Gastroesophageal sphincter (tissue), 4 donors: ENCODE data around the gene TGFA. TPM values are rescaled to one million over a fixed set of nuclear protein-coding genes. Genes with fewer than 3 reads are reported as not detected.

Experiments
- ATAC-seq: fragments of 150-250 bp; one replicate; pipeline ENCODE4 v1.9.1; 2016; ENCODE audit warnings: mild to moderate bottlenecking, moderate library complexity
- H3K27ac ChIP-seq, 4 donors: fragments of 200-600 bp; sonication (generic) in 3 of 4; 1 replicate in 3 of 4; 2 replicates in 1 of 4; pipeline ENCODE4 v1.5.1; 2016 to 2019
- H3K27me3 ChIP-seq: fragments of 200-600 bp; sonication (generic); one replicate; pipeline ENCODE4 v1.5.1; 2019
- H3K36me3 ChIP-seq, 2 donors: fragments of 200-600 bp; sonication (generic); one replicate each; pipeline ENCODE4 v1.5.1; 2019; ENCODE audit warnings: control low read depth in 1 of 2
- H3K4me1 ChIP-seq, 3 donors: fragments of 200-600 bp; sonication (generic); 1 replicate in 2 of 3; 2 replicates in 1 of 3; pipeline ENCODE4 v1.5.1; 2016 to 2019; ENCODE audit warnings: control low read depth in 2 of 3
- H3K4me3 ChIP-seq, 2 donors: fragments of 200-600 bp; sonication (generic); one replicate each; pipeline ENCODE4 v1.5.1; 2019; ENCODE audit warnings: mild to moderate bottlenecking in 1 of 2, moderate library complexity in 1 of 2
- H3K9me3 ChIP-seq, 3 donors: fragments of 200-600 bp; sonication (generic); one replicate each; pipeline ENCODE4 v1.5.1; 2017 to 2019; ENCODE audit warnings: control low read depth in 2 of 3
- CTCF ChIP-seq, 4 experiments: fragments of 200-600 bp in 2 of 4; fragments of 450-650 bp in 2 of 4; sonication (generic) in 1 of 4; IDR thresholded peaks; one replicate each; pipeline ENCODE4 v1.5.1; 2017 to 2019; ENCODE audit warnings: antibody characterized with exemption in 4 of 4, mild to moderate bottlenecking in 2 of 4, moderate library complexity in 2 of 4
- EP300 ChIP-seq: sonication (generic); formaldehyde crosslinking; IDR thresholded peaks from one replicate; pipeline ENCODE4 v1.6.1; 2017; ENCODE audit warnings: antibody characterized with exemption, mild to moderate bottlenecking
- POLR2A ChIP-seq, 2 donors: fragments of 450-650 bp; IDR thresholded peaks; one replicate each; pipeline ENCODE4 v1.6.1; 2017; ENCODE audit warnings: antibody characterized with exemption in 2 of 2, mild to moderate bottlenecking in 2 of 2, moderate library complexity in 1 of 2
- POLR2AphosphoS5 ChIP-seq: sonication (generic); formaldehyde crosslinking; IDR thresholded peaks from one replicate; pipeline ENCODE4 v1.6.1; 2017; ENCODE audit warnings: antibody characterized with exemption
- WGBS, 2 donors: methylation state at CpG; one replicate each; pipeline ENCODE4 v1.1.5; 2018; ENCODE audit warnings: low coverage in 1 of 2; 5-methylcytosine and 5-hydroxymethylcytosine counted together
- total RNA-seq, 4 donors: library from RNA; depleted of rRNA; stranded (reverse); fragments of >200 nt; gene quantifications; one replicate each; pipeline ENCODE4 v1.1.0, GENCODE V29; 2016

Gene TGFA
- total RNA-seq, 4 donors from 2014 or later, result 0.31 to 5.0 (median 1.6) TPM

- Histone ChIP-seq H3K27ac (no peak overlapping the region), H3K9me3 (no peaks in the 10 kb centered on the region), H3K27me3 (peaks cover 52% of the 10 kb centered on the region), H3K4me3 (no peak overlapping the region), H3K36me3 (no peaks in the 10 kb centered on the region), H3K4me1 (no peaks in the 10 kb centered on the region)
- TF ChIP-seq POLR2AphosphoS5, result no peak
- TF ChIP-seq EP300, result no peak
- TF ChIP-seq CTCF (IDR thresholded peaks at IDR 0.05), result no peak
- TF ChIP-seq POLR2A (IDR thresholded peaks at IDR 0.05), result no peak
- ATAC-seq, result no peak
- WGBS, 2 donors, result 69 to 90% methylated on average over 2 of the region's 2 CpGs
Observed at GRCh38 chr2:70560442-70560841, 6.8 kb upstream of the TGFA start.

GRCh38 chr2:70560040-70560439 is 6.4 kb upstream of the TGFA start:
- Histone ChIP-seq H3K9me3 (no peaks in the 10 kb centered on the region), H3K4me1 (no peaks in the 10 kb centered on the region), H3K27ac (no peak overlapping the region), H3K36me3 (no peaks in the 10 kb centered on the region), H3K4me3 (no peak overlapping the region), H3K27me3 (peaks cover 56% of the 10 kb centered on the region)
- ATAC-seq, result no peak
- TF ChIP-seq POLR2A (IDR thresholded peaks at IDR 0.05), result no peak
- TF ChIP-seq POLR2AphosphoS5, result no peak
- no peak for TF ChIP-seq CTCF (IDR thresholded peaks at IDR 0.05)
- no peak for TF ChIP-seq EP300
- WGBS, 2 donors, result 96 to 97% methylated on average over 2 of the region's 2 CpGs

- WGBS, 2 donors, result 41% methylated on average over 4 of the region's 5 CpGs; no CpG with 5 or more reads in 1 of the 2 donors
Observed at GRCh38 chr2:70558195-70558808, 4.7 kb upstream of the TGFA start.

GRCh38 chr2:70557171-70557838 is 3.7 kb upstream of the TGFA start:
- peaks cover 0 to 24% (median 11%) of the 10 kb centered on the region in 3 donors for H3K4me1 ChIP-seq
- no peak overlapping the region for H3K27ac ChIP-seq
- H3K4me3 ChIP-seq, result no peak overlapping the region
- ATAC-seq, result no peak
- H3K36me3 ChIP-seq, result no peaks in the 10 kb centered on the region
- no peaks in the 10 kb centered on the region for H3K9me3 ChIP-seq
- TF ChIP-seq CTCF (IDR thresholded peaks at IDR 0.05), result no peak
- no peak for TF ChIP-seq EP300
- no peak for TF ChIP-seq POLR2A (IDR thresholded peaks at IDR 0.05)
- no peak for TF ChIP-seq POLR2AphosphoS5
- H3K27me3 ChIP-seq, result peaks cover 84% of the 10 kb centered on the region
- 28 to 56% methylated on average over 5 to 6 of the region's 6 CpGs for WGBS, 2 donors

More at GRCh38 chr2:70558195-70558808, 4.7 kb upstream of the TGFA start:
- Histone ChIP-seq H3K36me3 (no peaks in the 10 kb centered on the region), H3K9me3 (no peaks in the 10 kb centered on the region), H3K4me1 (peaks cover 0 to 14% (median 8%) of the 10 kb centered on the region in 3 donors), H3K27ac (no peak overlapping the region), H3K4me3 (no peak overlapping the region), H3K27me3 (peaks cover 74% of the 10 kb centered on the region)
- TF ChIP-seq POLR2AphosphoS5, result no peak
- TF ChIP-seq POLR2A (IDR thresholded peaks at IDR 0.05), result no peak
- no peak for TF ChIP-seq CTCF (IDR thresholded peaks at IDR 0.05)
- TF ChIP-seq EP300, result no peak
- ATAC-seq, result no peak

- WGBS, 2 donors, result 67 to 68% methylated on average over 2 of the region's 2 CpGs
- ATAC-seq, result no peak
Observed at GRCh38 chr2:70556608-70557007, 3.0 kb upstream of the TGFA start.

More at GRCh38 chr2:70556608-70557007, 3.0 kb upstream of the TGFA start:
- Histone ChIP-seq H3K4me1 (peaks cover 0 to 26% (median 11%) of the 10 kb centered on the region in 3 donors), H3K27me3 (peaks cover 90% of the 10 kb centered on the region), H3K4me3 (no peak overlapping the region), H3K27ac (no peak overlapping the region), H3K9me3 (no peaks in the 10 kb centered on the region), H3K36me3 (no peaks in the 10 kb centered on the region)
- TF ChIP-seq CTCF (IDR thresholded peaks at IDR 0.05) (no peak), EP300 (no peak), POLR2AphosphoS5 (no peak), POLR2A (IDR thresholded peaks at IDR 0.05) (no peak)
